Mucosa of descending colon (tissue), 3 donors: ENCODE measurements around the gene SERPINB5. TPM values are rescaled to one million over a fixed set of nuclear protein-coding genes. Genes with fewer than 3 reads are reported as not detected.
"Not testable (repeated sequence)": the region's sequence is repeated elsewhere in the genome, so short reads cannot be mapped to it uniquely, and the experiment has no call there.

ENCODE experiments used
- ATAC-seq: fragments of 200-7000 bp; cut with Tn5 transposase; one replicate; pipeline ENCODE4 v1.9.1; 2020; ENCODE audit warnings: mild to moderate bottlenecking, moderate library complexity
- DNase-seq, 3 donors: peaks; one replicate each; pipeline ENCODE4 v3.0.0-alpha.2; 2020
- H3K36me3 ChIP-seq: fragments of 200-600 bp; one replicate; pipeline ENCODE4 v1.8.0; 2021; ENCODE audit warnings: low read depth, mild to moderate bottlenecking
- H3K4me1 ChIP-seq: fragments of 200-600 bp; one replicate; pipeline ENCODE4 v1.8.0; 2021; ENCODE audit warnings: low read depth, mild to moderate bottlenecking
- H3K4me3 ChIP-seq: fragments of 200-600 bp; one replicate; pipeline ENCODE4 v1.8.0; 2021; ENCODE audit warnings: mild to moderate bottlenecking
- H3K9me3 ChIP-seq: fragments of 200-600 bp; one replicate; pipeline ENCODE4 v1.8.0; 2021; ENCODE audit warnings: mild to moderate bottlenecking
- CTCF ChIP-seq: fragments of 200-600 bp; IDR thresholded peaks from one replicate; pipeline ENCODE4 v1.8.0; 2022; ENCODE audit warnings: antibody characterized with exemption, mild to moderate bottlenecking
- intact Hi-C, 2 donors: fragments of 100-400 bp; cut with DNase I in 1 of 2; cut with micrococcal nuclease in 1 of 2; formaldehyde crosslinking; loops; one replicate each; pipeline versions ENCODE4 v1.11.0 to v1.11.1; 2022; cut with DNase I, micrococcal nuclease
- total RNA-seq, 3 donors: library from RNA; stranded (reverse); fragmentation: NEBNext Ultra II Directional in 2 of 3; extraction: Animal tissue kit (Norgen Biotek cat#: 25700) in 2 of 3; gene quantifications; one replicate each; pipeline versions ENCODE4 v1.2.1 to v1.2.4, GENCODE V29; 2021 to 2023
- donor health status: DM: no; HTN: no; CAD: no; lungs with moderate emphysema.
- donor health status: DM: no; HTN: no; CAD: no.
- donor health status: DM: no; HTN: yes; CAD: no.

SERPINB5 gene
- total RNA-seq, 3 donors from 2014 or later, result 0.63 to 2.6 (median 2.3) TPM

- no peak for TF ChIP-seq CTCF
- no peak for DNase-seq
- Histone ChIP-seq H3K36me3 (no peaks in the 10 kb centered on the region), H3K9me3 (no peaks in the 10 kb centered on the region), H3K4me3 (no peak overlapping the region), H3K4me1 (no peaks in the 10 kb centered on the region)
- intact Hi-C loops, result no loop called here
- no peak for ATAC-seq
These were observed 31.7 kb upstream of the SERPINB5 start for GRCh38 chr18:63445037-63445436.

GRCh38 chr18:63446266-63446665, 30.5 kb upstream of the SERPINB5 start:
- intact Hi-C loops, result no loop called here
- no peak for TF ChIP-seq CTCF
- DNase-seq, result no peak
- no peak overlapping the region for H3K4me3 ChIP-seq
- H3K4me1 ChIP-seq, result no peaks in the 10 kb centered on the region
- H3K9me3 ChIP-seq, result no peaks in the 10 kb centered on the region
- no peaks in the 10 kb centered on the region for H3K36me3 ChIP-seq
- no peak for ATAC-seq

DNA sequence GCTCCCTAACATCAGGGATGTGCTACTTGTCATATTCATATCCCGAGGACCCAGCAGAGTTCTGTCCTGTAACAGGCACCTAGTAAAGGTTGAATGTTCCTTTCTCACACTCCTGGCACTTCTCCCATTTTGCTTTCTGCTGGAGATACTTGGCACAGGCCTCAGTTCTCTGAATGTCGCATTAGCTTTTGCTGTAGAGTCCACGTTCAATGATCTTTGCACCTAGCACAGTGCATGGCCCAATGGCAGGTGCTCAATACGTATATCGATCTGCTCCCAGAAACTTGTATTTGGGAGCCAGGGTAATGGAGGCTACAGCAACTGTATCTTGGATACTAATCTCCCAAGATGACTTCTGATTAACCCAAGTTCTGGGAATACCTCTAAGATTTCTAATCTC, 29.7 kb upstream of the SERPINB5 start:
- no peak for TF ChIP-seq CTCF
- ATAC-seq, result no peak
- no peak for DNase-seq
- Histone ChIP-seq H3K36me3 (no peaks in the 10 kb centered on the region), H3K4me3 (no peak overlapping the region), H3K4me1 (peaks cover 3% of the 10 kb centered on the region), H3K9me3 (no peaks in the 10 kb centered on the region)
- intact Hi-C loops, result no loop called here

GRCh38 chr18:63449426-63449825, 27.3 kb upstream of the SERPINB5 start:
- TF ChIP-seq CTCF, result no peak
- intact Hi-C loops, result no loop called here
- peaks cover 17% of the 10 kb centered on the region for H3K4me1 ChIP-seq

DNA sequence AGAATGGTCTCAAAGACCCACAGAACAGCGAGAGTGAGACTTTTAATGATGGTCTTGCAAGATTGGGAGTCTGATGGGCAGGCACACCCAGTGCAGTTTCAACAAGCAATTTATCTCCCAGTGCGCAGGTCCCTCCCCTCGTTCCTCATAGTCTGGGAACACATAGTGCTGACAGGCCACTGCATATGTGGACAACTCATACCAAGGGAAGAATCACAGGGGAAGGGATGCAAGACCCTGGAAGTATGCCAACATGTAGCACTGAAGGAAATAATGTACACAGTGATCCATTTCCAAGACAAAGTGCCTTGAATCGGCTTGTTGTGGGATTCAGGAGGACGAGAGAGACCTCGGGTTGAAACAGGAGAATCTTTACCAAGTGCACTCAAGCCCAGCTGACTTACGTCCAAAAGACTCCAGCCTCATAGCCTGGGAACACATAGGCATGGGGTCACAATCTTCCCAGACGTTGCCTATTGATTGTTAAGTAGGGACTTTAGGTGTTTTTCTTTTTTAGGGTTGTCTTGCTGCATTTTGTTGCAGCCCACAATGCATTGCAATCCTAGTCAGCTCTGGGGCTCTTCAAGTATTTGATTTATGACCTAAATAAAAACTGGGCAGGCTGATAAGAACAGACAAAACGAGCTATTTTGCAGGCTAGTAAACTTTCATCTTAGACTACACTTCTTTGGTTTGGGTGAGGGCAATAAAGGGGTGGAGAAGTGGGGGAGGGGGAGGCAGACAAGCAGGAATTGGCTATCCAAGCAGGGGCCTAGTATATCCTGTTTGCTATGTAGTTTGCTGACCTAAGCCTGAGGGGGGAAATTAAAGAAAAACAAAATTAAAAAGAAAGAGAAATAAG, 24.7 kb upstream of the SERPINB5 start:
- Histone ChIP-seq H3K4me3 (no peak overlapping the region), H3K36me3 (no peaks in the 10 kb centered on the region), H3K4me1 (peaks cover 25% of the 10 kb centered on the region), H3K9me3 (no peaks in the 10 kb centered on the region)
- TF ChIP-seq CTCF, result no peak
- intact Hi-C loops, result no loop called here
- DNase-seq, result peak in 2 of 3 donors; percentile 51 to 77
- peak; percentile 88 for ATAC-seq

More at GRCh38 chr18:63449426-63449825, 27.3 kb upstream of the SERPINB5 start:
- no peak for DNase-seq
- no peak for ATAC-seq
- Histone ChIP-seq H3K36me3 (no peaks in the 10 kb centered on the region), H3K4me3 (no peak overlapping the region), H3K9me3 (no peaks in the 10 kb centered on the region)

DNA sequence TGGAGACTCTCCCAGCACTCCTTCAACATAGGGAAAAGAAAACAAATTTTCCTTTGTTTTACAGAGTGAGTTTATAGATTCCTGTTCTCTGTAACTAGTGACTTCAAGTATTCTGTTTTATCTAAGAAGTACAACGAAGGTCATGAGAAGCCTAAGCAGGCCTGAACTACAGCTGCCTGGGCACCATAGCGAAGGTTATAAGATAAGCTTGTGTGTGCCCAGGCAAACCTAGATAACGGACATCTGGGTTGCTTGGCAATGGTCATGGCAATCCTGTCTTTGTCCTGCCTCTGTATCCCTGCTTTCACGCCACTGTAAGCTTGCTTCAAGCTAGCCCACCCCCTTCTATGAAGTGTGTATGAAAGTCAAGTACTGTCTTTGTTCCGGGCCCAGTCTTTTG, 24.0 kb upstream of the SERPINB5 start:
- ATAC-seq, intact Hi-C loops, H3K9me3 ChIP-seq, DNase-seq, H3K36me3 ChIP-seq, H3K4me3 ChIP-seq: not testable (repeated sequence)
- H3K4me1 ChIP-seq, result peaks cover 28% of the 10 kb centered on the region
